WTC11 (cell line): ENCODE data around the gene CFAP90. TPM values are rescaled to one million over a fixed set of nuclear protein-coding genes. Genes with fewer than 3 reads are reported as not detected.

Experiments used
- ATAC-seq: fragments of 200-7000 bp; cut with Tn5 transposase; 2 replicates; pipeline ENCODE4 v1.10.0; 2021; ENCODE audit warnings: mild to moderate bottlenecking, moderate library complexity
- CTCF ChIA-PET: fragments of 300-600 bp; sonication (Branson Sonifier 250); formaldehyde crosslinking; loops from one replicate; lab custom pipeline; 2021; ENCODE audit warnings: antibody characterized with exemption; lab: Charles Lee
- POLR2A ChIA-PET: fragments of 350-600 bp; sonication (Branson Sonifier 250); formaldehyde crosslinking; loops from one replicate; lab custom pipeline; 2021; ENCODE audit warnings: antibody characterized with exemption; lab: Charles Lee
- DNase-seq: peaks from one replicate; pipeline ENCODE4 v3.0.0; 2021; ENCODE audit warnings: low spot score
- H3K27ac Mint-ChIP-seq: 2 replicates; pipeline ENCODE4 v1.8.0; 2021; ENCODE audit warnings: mixed read lengths
- H3K27me3 Mint-ChIP-seq: 2 replicates; pipeline ENCODE4 v1.8.0; 2021; ENCODE audit warnings: low read depth, mild to moderate bottlenecking, moderate library complexity, mixed read lengths
- H3K36me3 Mint-ChIP-seq: 2 replicates; pipeline ENCODE4 v1.8.0; 2021; ENCODE audit warnings: mixed read lengths
- H3K4me1 Mint-ChIP-seq: 2 replicates; pipeline ENCODE4 v1.8.0; 2022; ENCODE audit warnings: mixed read lengths
- H3K4me3 Mint-ChIP-seq: 2 replicates; pipeline ENCODE4 v1.8.0; 2021; ENCODE audit warnings: mild to moderate bottlenecking, moderate library complexity, mixed read lengths
- H3K9me3 Mint-ChIP-seq: 2 replicates; pipeline ENCODE4 v1.8.0; 2021; ENCODE audit warnings: mixed read lengths
- CTCF ChIP-seq: fragments of 200-600 bp; IDR thresholded peaks from 2 replicates; pipeline ENCODE4 v1.8.0; 2022; ENCODE audit warnings: antibody characterized with exemption
- ESRRA ChIP-seq: sonication (generic); formaldehyde crosslinking; IDR thresholded peaks from 2 replicates; pipeline ENCODE4 v1.8.1; 2022; ENCODE audit warnings: mild to moderate bottlenecking, missing genetic modification reagents, borderline replicate concordance
- FOXK1 ChIP-seq: sonication (generic); formaldehyde crosslinking; IDR thresholded peaks from 2 replicates; pipeline ENCODE4 v1.8.0; 2022; ENCODE audit warnings: mild to moderate bottlenecking, moderate library complexity, missing genetic modification reagents
- IRF2 ChIP-seq: sonication (generic); formaldehyde crosslinking; IDR thresholded peaks from 2 replicates; pipeline ENCODE4 v1.8.0; 2022; ENCODE audit warnings: low read depth, missing genetic modification reagents, borderline replicate concordance
- KAT7 ChIP-seq: sonication (generic); formaldehyde crosslinking; IDR thresholded peaks from 2 replicates; pipeline ENCODE4 v1.8.1; 2023; ENCODE audit warnings: missing genetic modification reagents, mild to moderate bottlenecking, borderline replicate concordance
- MAX ChIP-seq: sonication (generic); formaldehyde crosslinking; IDR thresholded peaks from 2 replicates; pipeline ENCODE4 v1.8.0; 2022; ENCODE audit warnings: mild to moderate bottlenecking, missing genetic modification reagents
- NFATC4 ChIP-seq: fragments of 250-450 bp; sonication (Bioruptor Pico); IDR thresholded peaks from 2 replicates; pipeline ENCODE4 v1.9.0; 2021; ENCODE audit warnings: mild to moderate bottlenecking
- PREB ChIP-seq: sonication (generic); formaldehyde crosslinking; IDR thresholded peaks from 2 replicates; pipeline ENCODE4 v1.8.1; 2022; ENCODE audit warnings: mild to moderate bottlenecking, missing genetic modification reagents, moderate library complexity, borderline replicate concordance
- SP1 ChIP-seq: sonication (generic); formaldehyde crosslinking; conservative IDR thresholded peaks from 2 replicates; pipeline ENCODE4 v1.8.1; 2022; ENCODE audit warnings: missing genetic modification reagents
- STAT6 ChIP-seq: sonication (generic); formaldehyde crosslinking; conservative IDR thresholded peaks from 2 replicates; pipeline ENCODE4 v1.8.1; 2023; ENCODE audit warnings: mild to moderate bottlenecking, low read depth, missing genetic modification reagents, moderate library complexity
- TCF7 ChIP-seq: sonication (generic); formaldehyde crosslinking; IDR thresholded peaks from 2 replicates; pipeline ENCODE4 v1.8.0; 2022; ENCODE audit warnings: mild to moderate bottlenecking, low read depth, missing genetic modification reagents, moderate library complexity
- TP53 ChIP-seq: sonication (generic); formaldehyde crosslinking; IDR thresholded peaks from 2 replicates; pipeline ENCODE4 v1.8.1; 2023; ENCODE audit warnings: mild to moderate bottlenecking, missing genetic modification reagents
- ZNF396 ChIP-seq: fragments of 250-450 bp; sonication (Bioruptor Pico); IDR thresholded peaks from 2 replicates; pipeline ENCODE4 v1.8.0; 2021; ENCODE audit warnings: mild to moderate bottlenecking, moderate library complexity, borderline replicate concordance
- ZNF532 ChIP-seq: fragments of 250-450 bp; sonication (Bioruptor Pico); IDR thresholded peaks from 2 replicates; pipeline ENCODE4 v1.9.0; 2021; ENCODE audit warnings: mild to moderate bottlenecking, borderline replicate concordance
- ZNF671 ChIP-seq: fragments of 250-450 bp; sonication (Bioruptor Pico); IDR thresholded peaks from 2 replicates; pipeline ENCODE4 v1.8.0; 2021; ENCODE audit warnings: mild to moderate bottlenecking
- total RNA-seq: library from RNA; stranded (reverse); gene quantifications from 3 replicates; pipeline ENCODE4 v1.2.3, GENCODE V29; 2021
- TF ChIP-seq, protein P1 (sequence below): fragments of 250-450 bp; sonication (Bioruptor Pico); IDR thresholded peaks from 2 replicates; pipeline ENCODE4 v1.9.0; 2021; ENCODE audit warnings: mild to moderate bottlenecking
- TF ChIP-seq, protein P2 (sequence below): sonication (generic); formaldehyde crosslinking; IDR thresholded peaks from 2 replicates; pipeline ENCODE4 v1.8.1; 2023; ENCODE audit warnings: mild to moderate bottlenecking, missing genetic modification reagents

Gene CFAP90
- total RNA-seq, 1 experiment from 2014 or later = 0.33 TPM

DNA sequence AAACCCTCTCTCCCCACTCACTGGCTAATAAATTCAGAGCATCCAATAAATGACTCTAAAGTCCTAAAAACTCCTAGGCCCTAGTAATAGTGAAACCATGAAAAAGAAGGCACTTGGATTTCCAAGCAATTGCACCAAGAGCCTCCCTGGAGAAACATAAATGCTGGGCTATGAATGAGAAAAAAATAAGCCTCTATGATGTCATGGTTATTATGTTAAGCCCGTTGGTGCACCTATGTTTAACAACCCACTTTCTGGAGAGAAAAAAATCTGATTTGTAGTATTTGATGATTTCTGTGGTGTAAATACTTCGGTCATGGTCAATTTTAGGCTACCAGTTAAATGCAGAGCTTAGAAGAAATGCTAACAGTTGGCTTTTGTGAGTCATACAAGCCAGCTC lies 8.4 kb downstream of the CFAP90 start:
- no peak for ATAC-seq

More for the DNA sequence above, 8.4 kb downstream of the CFAP90 start:
- Mint-ChIP-seq H3K27ac (no peak overlapping the region), H3K4me3 (no peak overlapping the region), H3K9me3 (peaks cover 12% of the 10 kb centered on the region), H3K27me3 (peaks cover 49% of the 10 kb centered on the region), H3K36me3 (no peaks in the 10 kb centered on the region)
- no peak for DNase-seq
- CTCF ChIA-PET = no interaction called here
- TF ChIP-seq, protein P1, sequence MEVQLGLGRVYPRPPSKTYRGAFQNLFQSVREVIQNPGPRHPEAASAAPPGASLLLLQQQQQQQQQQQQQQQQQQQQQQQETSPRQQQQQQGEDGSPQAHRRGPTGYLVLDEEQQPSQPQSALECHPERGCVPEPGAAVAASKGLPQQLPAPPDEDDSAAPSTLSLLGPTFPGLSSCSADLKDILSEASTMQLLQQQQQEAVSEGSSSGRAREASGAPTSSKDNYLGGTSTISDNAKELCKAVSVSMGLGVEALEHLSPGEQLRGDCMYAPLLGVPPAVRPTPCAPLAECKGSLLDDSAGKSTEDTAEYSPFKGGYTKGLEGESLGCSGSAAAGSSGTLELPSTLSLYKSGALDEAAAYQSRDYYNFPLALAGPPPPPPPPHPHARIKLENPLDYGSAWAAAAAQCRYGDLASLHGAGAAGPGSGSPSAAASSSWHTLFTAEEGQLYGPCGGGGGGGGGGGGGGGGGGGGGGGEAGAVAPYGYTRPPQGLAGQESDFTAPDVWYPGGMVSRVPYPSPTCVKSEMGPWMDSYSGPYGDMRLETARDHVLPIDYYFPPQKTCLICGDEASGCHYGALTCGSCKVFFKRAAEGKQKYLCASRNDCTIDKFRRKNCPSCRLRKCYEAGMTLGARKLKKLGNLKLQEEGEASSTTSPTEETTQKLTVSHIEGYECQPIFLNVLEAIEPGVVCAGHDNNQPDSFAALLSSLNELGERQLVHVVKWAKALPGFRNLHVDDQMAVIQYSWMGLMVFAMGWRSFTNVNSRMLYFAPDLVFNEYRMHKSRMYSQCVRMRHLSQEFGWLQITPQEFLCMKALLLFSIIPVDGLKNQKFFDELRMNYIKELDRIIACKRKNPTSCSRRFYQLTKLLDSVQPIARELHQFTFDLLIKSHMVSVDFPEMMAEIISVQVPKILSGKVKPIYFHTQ = no peak
- TF ChIP-seq IRF2 (CRISPR knock-in tag) (no peak), KAT7 (CRISPR knock-in tag) (no peak), TP53 (CRISPR knock-in tag) (no peak), PREB (no peak), MAX (CRISPR knock-in tag) (no peak), ZNF671 (CRISPR knock-in tag) (no peak), ESRRA (CRISPR knock-in tag) (no peak), SP1 (no peak), ZNF396 (CRISPR knock-in tag) (no peak), FOXK1 (no peak), CTCF (no peak), TCF7 (CRISPR knock-in tag) (no peak), ZNF532 (CRISPR knock-in tag) (no peak), STAT6 (no peak), NFATC4 (CRISPR knock-in tag) (no peak)
- TF ChIP-seq, protein P2, sequence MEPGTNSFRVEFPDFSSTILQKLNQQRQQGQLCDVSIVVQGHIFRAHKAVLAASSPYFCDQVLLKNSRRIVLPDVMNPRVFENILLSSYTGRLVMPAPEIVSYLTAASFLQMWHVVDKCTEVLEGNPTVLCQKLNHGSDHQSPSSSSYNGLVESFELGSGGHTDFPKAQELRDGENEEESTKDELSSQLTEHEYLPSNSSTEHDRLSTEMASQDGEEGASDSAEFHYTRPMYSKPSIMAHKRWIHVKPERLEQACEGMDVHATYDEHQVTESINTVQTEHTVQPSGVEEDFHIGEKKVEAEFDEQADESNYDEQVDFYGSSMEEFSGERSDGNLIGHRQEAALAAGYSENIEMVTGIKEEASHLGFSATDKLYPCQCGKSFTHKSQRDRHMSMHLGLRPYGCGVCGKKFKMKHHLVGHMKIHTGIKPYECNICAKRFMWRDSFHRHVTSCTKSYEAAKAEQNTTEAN (CRISPR knock-in tag) = no peak
- TF ChIP-seq, all 79 proteins: peak for 0
- no peaks in the 10 kb centered on the region for H3K4me1 Mint-ChIP-seq
- POLR2A ChIA-PET = no interaction called here
